AG20443 (cell line): Measurements from ENCODE around the gene ZNF319.
A peak's percentile ranks its signal among the peaks of the same experiment; 100 is the strongest.
"Not testable (repeated sequence)": the region's sequence is repeated elsewhere in the genome, so short reads cannot be mapped to it uniquely, and the experiment has no call there.

ENCODE experiments used
- DNase-seq: peaks from one replicate; pipeline ENCODE4 v3.0.0; 2012; ENCODE audit warnings: low spot score, mixed read lengths

The ZNF319 gene

GRCh38 chr16:57997528-57998265 is 2.8 kb downstream of the ZNF319 start:
- DNase-seq = no peak

GRCh38 chr16:57997176-57997527 is 3.3 kb downstream of the ZNF319 start:
- DNase-seq = no peak

GRCh38 chr16:57996406-57997175 is 3.9 kb downstream of the ZNF319 start:
- DNase-seq = no peak

GRCh38 chr16:57995721-57996405 is 4.6 kb downstream of the ZNF319 start:
- DNase-seq = no peak

DNA sequence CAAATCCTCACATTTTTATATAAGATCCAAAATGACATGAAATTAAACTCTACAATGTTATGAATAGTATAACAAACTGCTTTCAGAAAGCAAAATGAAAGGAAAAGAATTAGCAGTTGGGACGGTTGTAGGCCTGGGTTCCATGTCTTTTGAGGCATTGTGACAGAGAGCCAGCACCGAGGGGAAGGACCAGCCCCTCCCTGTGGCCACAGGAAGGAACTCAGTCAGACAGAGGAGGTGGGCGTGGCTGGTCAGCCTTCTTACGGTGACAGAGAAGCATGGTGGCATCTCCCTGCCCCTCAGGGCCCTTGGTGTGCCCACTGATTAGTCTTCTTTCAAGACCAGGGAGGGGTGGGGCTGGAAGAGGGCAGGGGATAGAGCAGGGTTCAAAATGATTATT is 5.7 kb downstream of the ZNF319 start:
- DNase-seq = peak; percentile 71

DNA sequence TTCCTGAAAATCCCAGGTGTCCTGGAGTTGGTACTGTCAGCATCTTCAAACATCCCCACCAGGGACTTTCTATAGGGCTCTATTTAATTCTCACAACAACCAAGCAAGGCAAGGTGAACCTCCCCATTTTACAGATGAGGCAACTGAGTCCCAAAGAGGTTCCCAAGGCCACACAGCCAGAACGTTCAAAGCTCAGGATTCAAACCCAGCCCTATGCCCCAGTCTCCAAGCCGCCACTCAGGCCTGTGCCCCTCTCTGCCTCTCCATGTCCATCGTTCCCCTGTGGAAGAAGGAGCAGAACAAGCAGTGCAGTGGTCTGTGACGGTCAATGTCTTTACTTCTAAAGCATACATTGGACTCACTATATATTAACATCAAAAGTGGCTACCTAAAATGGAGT is 6.1 kb downstream of the ZNF319 start:
- no peak for DNase-seq

DNA sequence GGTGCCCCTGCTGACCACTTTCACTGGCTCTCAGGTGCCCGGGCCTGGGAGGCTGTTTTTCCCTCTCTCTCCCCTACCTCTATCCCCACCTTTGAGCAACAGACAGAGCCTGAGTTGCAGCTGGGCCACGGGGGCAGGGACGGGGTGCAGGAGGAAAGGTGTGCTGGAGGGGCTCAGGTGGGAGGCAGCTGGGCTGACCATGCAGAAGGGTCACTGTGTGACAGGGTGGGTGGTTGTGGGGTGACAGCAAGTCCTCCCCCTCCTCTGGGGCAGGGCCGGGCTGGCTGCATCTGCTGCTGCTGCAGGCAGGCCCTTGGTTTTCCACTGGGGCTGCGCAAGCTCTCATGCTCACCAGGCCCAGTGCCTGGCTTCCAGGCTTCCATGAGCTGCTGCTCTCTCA is 6.6 kb downstream of the ZNF319 start:
- DNase-seq = no peak

DNA sequence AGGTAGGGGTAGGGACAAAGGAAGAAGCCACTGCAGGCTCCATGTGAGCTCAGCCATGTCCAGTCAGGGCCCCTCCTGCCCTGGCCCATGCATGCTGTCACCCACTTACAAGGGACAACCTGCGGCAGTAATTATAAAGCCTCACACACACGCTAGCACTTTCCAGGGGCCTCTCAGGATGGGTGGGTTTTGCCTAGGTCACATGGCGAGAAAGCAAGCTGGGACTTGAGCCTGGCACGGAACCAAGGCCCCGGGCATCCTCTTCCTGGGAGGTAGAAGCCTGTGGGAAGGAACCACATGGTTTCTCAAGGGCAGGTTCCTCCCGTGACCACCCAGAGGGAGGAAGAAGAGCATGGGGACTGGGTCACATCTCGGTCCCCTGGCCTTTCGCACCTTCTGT is 7.0 kb downstream of the ZNF319 start:
- DNase-seq = no peak

GRCh38 chr16:57992084-57992483 is 8.4 kb downstream of the ZNF319 start:
- DNase-seq = no peak

DNA sequence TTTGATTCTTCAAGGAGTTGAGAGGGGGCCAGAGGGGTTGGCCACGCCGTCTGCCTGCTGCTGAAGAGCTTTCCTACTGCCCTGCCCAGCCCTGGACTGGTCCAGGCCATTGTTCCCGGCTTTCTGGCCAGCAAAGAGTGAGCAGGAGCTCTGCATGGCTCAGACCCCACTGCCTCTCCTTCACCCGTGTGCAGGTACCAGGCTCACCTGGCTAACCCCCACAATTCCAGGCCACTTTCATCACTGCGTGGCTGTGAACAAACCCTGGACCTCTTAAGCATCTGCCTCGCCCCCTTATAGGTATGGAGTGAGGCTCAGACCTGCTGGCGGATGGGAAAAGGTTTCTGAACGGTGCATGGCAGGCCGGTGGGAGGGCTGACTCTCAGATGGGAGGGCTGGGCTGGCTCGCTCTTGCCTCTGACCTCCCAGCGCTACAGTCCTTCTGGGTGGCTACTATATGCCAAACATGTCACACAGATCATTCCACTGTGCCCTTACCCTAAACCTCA is 8.9 kb downstream of the ZNF319 start:
- DNase-seq = no peak

GRCh38 chr16:57988929-57989328 is 11.5 kb downstream of the ZNF319 start:
- DNase-seq = no peak

DNA sequence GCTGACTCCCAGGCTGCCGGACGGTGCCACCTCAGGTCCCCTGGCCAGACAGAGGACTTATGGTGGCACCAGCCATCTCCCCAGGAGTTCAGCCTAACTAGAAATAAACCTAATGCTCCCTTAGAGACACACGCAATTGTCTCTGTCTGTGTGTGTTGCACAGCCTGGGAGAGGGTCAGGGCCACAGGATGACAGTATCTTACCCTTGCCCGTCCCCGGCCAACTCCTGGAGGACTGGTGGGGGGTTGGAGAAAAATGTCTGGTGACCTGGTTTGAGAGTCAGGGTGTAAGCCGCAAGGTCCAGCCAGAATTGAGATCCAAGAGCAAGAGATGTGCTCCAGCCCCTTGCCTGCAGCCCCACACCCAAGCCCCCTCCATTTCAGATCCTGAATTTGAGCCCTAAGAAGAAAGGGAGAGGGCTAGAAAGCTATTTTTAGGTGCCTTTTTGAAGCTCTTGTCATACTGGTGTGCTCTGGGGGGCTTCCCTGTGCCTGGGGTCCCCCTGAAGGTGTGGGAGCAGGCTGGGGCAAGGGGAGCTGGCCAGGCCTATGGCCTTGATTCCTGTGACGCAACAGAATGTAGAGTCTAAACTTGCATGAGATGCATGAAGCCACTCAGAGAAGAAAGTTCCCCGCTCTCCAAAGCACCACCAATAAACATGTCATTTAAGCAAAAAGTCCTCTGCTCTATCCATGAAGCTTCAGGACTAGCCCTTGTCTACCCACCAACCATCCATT is 12.9 kb downstream of the ZNF319 start:
- DNase-seq = no peak

DNA sequence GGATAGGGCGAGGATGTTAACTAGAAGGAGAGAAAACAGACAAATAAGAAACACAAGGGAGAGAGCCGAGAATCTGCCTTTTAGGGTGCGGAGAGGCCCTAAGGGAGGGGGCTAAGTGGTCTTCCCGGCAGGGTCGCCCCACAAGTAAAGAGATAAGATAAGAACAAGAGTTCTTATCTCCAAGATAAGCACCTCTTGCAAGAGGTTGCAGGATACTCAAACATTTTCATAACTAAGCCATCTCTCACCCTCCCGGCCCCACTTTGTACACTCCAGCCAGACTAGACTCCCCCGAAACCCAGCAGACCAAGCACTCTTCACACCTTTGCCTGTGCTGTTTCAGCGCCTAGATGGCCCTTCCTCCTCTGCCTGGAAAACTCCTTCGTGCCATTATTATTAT is 14.3 kb downstream of the ZNF319 start:
- DNase-seq = no peak

GRCh38 chr16:57985204-57986181 is 15.0 kb downstream of the ZNF319 start:
- no peak for DNase-seq

DNA sequence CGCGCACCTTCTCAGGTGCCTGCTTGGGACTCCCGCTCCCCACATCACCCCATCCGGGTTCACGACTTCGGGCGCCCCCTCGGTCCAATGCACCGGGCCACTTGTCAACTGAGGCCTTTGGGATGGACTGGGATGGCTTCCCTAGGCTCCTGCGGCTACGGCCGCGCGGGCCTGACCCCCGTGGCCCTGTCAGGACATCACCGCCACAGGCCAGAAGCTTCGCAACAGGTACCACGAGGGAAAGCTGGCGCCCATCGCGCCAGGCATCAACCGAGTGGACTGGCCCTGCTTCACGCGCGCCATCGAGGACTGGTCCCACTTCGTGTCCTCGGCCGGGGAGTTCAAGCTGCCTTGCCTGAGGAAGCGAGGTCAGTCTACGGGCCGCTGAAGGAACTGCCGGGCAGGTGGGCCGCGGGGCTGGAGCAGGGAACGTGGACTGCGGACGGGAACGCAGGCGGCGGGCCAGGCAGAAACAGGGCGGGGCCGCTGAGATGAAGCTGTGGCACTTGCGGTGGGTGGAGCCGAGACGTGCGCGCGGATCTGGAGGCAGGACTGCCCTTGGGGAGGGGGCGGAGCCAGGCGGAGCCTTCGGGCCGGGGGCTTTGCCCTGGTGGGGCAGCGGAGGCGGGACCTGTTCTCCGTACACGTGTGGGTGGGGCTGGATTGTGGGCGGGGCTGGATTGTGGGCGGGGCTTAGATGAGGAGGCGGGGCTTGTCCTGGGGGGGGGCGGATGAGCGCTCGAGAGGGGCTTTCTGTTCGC is 15.8 kb downstream of the ZNF319 start:
- peak; percentile 81 for DNase-seq

- no peak for DNase-seq
Measured at GRCh38 chr16:57982385-57982784, 18.1 kb downstream of the ZNF319 start.

DNA sequence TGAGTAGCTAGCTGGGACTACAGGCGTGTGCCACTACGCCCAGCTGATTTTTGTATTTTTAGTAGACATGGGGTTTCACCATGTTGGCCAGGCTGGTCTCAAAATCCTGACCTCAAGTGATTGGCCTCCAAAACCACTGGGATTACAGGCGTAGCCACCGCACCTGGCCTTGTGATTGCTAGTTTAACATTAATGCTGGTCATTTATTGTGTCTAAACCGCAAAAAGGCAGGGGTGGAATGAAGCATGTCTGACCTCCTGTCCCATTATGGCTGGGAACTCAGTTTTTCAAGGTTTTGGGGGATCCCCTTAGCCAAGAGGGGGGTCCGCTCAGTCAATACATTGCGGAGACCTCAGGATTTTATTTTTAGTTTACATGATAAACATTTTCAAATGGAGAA is 18.8 kb downstream of the ZNF319 start:
- no peak for DNase-seq

DNA sequence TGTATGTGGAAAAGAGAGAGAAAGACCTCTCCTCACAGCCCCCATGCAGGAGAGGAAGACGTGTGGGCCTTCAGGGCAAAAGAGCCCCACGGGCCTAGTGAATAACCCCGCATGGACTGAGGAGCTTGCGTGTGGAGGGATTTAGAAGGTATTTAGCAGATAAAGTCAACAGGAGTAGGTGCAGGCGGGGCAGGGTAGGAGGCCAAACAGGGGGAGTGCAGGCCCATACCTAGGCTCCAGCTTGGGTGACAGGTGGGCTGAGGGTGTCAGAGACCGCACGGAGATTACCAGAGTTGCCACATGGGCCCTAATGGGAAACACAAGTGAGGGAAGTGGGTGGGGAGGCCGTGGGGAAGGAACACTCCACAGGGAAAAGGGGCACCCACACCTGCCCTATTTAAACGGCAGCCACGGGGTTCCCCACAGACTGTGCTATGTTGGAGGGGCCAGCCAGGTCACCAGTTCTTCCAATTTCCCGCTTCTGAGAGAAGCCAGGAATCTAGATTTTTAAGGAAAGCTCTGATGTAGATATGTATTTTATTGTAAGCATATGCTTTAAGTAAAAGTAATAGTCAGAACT is 21.4 kb downstream of the ZNF319 start:
- no peak for DNase-seq

GRCh38 chr16:57978070-57978465 is 22.4 kb downstream of the ZNF319 start:
- DNase-seq = not testable (repeated sequence)
